HK-2 (cell line): ENCODE measurements around the gene PIK3R6.

Experiments used
- DNase-seq: peaks from one replicate; pipeline ENCODE4 v3.0.0-alpha.2; 2018; ENCODE audit not compliant: unreplicated experiment

Gene PIK3R6, protein sequence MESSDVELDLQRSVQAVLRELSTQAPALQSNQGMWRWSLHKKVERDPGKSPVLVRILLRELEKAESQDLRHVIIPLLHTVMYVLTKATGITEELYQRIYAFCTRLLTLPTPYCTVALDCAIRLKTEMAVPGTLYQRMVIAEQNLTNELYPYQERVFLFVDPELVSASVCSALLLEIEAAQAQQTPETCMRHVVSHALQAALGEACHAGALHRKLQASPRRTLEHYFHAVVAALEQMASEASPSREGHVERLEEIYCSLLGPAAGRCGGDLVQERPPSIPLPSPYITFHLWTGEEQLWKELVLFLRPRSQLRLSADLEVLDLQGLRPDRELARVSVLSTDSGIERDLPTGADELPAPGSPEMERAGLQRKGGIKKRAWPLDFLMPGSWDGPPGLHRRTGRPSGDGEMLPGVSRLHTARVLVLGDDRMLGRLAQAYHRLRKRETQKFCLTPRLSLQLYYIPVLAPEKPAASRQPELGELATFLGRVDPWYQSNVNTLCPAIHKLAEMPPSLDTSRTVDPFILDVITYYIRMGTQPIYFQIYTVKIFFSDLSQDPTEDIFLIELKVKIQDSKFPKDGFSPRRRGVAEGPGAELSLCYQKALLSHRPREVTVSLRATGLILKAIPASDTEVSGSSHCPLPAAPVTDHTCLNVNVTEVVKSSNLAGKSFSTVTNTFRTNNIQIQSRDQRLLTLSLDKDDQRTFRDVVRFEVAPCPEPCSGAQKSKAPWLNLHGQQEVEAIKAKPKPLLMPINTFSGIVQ

DNA sequence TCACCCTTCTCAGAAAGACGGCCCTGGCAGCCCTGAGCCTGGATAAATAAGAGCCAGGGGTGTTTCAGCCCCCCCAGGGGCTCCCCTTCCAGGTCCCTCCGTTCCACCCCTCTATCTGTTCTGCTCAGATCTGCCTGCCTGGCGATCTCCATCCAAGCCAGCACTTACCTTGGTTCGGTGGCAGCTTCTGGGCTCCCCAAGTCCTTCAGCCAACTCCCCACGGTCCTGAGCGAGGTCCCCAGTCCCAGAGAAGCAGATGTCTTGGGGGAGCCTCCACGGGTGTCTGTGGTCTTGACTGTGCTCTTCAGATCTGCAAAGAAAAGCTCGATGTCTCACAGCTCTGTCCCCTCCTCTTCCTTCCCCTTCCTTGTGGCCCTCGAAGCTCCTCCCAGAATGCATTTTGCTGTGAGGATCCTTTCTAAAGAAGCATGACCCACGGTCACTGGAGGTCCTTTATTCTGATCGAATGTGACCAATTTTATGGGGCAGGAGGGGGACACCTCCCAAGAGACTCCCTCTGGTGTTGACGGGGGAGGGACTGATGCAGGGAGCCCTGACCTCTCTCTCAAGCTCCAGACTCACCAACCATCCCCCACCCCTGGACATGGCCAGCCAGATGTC, at the start of gene PIK3R6:
Gene PIK3R6 (minus strand): TSS at position 314 of the 621 bp plus-strand sequence. CDS start 17,880 bp downstream, outside the sequence.
- no peak for DNase-seq

DNA sequence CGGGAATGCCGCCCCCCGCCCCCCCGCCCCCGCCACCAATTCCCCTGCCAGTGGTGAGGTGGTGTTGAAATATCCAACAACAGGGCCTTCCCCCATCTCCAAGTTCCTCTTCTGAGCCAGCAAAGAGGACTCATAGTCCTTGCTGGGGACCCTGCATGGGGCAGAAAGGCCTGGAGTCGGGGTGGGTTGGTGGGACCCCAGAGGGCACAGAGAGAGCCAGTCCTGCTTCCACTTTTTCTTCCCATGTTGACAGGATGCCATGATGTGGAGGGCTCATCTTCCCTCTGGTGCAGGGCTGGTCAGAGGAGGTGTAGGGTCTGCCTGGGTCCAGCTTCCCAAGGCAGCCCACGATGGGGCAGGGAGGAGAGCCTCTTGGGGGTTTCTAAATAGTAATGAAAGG, 49.0 kb upstream of the PIK3R6 start:
- DNase-seq = no peak

DNA sequence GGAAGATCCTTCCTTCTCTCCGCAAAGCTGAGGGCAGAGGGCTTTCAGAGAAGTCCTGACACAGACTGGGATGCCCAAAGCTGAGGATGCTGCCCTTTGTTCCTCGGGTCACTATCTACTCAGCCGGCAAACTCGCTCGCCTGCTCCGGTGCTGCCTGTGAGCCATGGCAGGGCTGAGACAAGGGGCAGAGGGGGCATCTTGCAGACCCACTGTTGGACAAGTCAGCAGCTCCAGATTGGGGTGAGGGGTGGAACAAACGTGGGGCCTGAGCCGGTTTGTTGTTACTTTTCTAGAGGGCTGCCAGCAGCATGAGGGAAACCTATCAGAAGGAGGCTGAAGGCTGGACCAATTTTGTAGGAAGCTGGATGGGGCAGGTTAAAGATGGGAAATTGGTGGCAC, 47.1 kb upstream of the PIK3R6 start:
- DNase-seq = no peak

DNA sequence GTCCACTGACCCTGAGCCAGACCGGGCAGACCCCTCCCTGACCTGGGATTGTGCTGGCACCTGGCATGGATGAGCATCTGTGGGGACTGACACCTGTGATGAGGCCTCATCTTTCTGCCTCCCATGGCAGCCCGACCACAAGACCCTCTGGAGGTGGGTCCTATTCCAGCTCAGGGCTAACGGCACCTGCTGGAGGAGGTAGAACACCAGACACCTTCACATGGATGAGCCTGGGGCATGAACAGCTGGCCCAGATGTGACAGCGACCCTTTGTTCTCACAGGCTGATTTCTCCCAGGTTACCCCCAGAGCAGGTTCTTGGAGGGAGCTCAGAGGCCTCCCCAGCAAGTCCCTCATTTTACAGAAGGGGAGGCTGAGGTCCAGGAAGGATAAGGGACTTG, 46.4 kb upstream of the PIK3R6 start:
- no peak for DNase-seq

DNA sequence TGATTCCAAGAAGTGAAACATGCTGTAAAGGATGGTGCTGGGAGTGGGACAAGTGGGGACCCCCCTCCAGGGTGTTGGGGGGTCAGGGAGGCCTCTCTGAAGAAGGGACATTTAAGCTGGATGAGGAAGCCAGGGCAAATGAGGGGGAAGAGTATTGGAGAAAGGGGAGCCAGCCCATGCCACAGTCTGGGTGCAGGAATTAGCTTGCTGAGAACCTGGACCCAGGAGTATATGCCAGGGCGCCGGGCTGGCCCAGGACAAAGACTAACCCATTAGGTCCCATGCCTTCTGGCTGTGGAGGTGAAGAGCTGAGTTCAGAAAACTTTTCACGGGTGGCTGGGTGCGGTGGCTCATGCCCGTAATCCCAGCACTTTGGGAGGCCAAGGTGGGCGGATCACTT, 45.6 kb upstream of the PIK3R6 start:
- DNase-seq = no peak

DNA sequence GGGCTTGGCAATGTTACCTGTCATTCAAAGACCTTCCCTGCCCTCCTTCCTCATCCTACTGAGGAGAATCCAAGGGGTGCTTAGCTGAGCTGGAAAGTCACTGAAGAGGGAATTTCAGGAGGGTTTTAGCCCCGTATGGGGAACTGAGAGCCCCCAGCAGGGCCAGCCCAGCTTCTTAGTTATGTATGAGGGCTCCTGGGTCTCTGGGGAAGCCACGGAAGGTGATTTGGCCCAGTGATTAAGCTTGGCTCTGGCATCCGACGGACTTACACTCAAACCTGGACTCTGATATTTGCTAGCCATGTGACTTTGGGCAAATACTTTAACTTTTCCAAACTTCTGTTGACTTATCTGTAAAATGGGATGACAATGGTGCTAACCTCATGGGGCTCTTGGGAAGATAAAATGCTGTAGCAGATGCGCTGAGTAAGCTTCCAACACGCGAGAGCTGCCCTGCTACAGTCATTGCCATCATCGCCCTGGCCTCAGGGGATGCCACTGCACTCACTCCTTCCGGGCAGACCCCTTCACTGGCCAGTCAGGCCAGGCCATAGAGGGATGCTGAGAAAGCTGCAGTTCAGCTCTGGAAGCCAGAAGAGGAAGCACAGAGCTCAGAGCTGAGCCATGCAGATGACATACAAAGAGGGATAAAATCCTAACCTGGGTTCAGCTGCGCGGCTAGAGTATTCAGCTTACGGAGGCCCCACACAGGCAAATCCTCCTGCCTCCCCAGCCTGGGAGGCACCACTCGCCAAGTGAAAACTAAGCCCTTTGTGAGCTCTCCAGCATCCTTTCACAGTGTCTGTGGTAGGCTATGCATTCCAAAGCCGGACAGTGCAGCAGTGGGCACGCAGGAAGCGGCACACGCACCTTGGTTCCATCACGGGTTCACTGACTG, 44.9 kb upstream of the PIK3R6 start:
- DNase-seq = no peak

DNA sequence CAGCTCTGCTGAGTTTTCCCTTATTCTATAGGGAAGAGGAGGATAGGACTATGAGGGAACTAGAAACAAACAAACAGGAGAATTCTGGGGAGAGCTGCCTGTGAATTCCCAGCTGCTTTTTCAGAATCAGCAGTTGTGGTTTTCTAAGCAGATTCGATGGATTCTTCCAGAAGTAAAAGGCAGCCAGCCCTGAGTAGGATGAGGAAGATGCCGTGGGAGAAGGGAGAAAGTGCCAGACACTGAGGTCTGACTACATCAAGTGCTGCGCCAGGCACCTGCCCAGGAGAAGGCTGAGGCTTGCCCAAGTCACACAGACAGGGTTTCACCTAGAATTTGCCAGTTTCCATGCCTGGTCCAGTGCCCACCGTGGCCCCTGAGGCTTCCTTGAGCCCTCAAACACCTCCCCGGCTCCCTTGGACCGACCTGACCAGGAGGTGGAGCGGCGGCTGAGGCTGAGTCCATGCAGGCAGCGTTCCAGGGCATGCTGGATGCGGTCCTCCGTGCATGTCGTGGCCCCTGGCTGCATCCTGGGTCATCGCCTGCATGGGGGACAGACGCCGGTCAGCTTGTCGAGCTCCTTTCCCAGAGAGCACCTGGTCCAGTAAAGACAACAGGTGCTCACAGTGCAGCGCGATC, 43.6 kb upstream of the PIK3R6 start:
- DNase-seq = no peak

DNA sequence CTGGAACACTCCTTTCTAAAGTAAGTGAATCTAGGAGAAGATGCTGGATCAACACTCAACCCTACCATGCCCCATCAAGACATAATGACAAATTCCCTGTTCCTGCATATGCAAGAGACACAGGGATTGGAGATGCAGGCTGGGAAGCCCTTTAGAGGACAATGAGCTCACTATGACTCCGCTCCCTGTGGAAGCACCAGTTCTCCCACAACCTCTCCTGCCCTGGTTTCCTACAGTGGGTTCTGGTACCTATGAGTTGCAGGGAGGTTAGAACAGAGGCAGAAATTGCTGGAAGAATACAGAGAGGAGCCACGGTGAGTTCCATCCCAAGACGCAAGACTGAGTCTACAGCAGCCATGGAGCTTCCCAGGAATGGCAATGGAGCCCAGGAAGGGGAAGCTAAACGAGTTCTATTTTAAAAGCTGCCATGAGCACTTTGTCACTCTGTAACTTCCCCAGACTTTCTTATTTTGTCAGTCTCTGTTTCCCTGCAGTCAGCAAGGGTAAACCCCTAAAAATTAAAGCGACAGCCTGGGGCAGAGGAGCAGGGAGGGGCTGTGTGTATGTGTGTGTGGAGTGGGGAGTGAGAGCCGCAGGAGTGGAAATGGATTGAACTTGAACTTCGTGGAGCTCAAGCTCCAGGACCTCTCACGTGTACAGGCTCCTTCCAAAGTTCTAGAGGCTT, 42.3 kb upstream of the PIK3R6 start:
- DNase-seq = no peak

DNA sequence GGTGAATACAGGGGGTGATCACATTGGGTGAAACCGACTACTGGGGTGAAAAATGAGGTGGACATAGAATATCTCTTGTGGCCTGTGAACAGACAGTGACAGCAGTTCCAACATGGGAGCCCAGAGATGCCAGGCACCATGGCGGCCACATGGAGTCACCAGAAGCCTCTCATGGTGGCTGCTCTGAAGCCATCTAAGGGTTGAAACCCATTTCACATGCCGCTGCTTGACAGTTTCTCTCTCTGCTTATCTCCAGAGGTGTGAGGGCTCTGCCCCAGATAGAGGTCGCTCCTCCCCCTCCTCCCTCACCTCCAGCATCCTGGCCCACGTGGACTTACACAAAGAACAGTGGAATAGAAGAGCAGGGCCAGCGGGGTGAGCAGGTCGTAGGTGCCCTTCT, 37.9 kb upstream of the PIK3R6 start:
- DNase-seq = no peak

DNA sequence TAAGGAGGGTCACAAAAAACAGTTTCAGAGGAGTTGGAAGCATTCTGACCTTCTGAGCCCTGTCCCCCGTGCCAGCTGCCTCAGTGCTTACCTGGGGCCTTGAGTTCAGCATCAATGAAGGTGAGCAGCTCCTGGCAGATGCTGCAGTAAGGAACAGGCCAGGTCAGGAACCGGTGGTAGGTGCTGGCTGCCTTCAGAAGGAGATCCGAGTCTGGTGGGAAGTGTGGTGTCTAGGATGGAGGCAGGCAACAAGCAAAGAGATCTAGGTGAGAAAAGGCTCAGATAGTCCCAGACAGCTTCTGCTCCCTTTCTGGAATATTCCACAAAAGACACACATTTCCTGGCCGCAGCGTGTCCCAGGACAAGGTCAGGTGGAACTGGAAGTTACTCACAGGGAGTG, 37.2 kb upstream of the PIK3R6 start:
- no peak for DNase-seq

DNA sequence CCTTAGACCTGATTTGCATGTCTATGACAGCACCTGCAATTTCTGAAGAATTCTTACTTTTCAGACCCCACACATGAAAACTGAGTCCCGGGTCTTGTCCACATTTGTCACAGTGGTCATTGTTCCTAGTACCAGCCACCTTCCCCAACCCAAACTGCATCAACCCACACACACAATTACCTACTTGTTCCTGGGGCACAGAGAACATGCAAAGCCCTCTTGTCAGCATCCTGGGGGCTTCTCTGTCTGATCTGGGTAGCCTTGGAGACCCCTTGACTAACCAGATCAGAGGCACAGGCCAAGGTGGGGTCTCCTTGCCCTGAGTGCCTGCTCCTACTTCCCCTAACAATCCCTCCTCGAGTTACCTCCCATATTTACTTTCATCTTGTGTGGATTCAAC, 36.7 kb upstream of the PIK3R6 start:
- no peak for DNase-seq

DNA sequence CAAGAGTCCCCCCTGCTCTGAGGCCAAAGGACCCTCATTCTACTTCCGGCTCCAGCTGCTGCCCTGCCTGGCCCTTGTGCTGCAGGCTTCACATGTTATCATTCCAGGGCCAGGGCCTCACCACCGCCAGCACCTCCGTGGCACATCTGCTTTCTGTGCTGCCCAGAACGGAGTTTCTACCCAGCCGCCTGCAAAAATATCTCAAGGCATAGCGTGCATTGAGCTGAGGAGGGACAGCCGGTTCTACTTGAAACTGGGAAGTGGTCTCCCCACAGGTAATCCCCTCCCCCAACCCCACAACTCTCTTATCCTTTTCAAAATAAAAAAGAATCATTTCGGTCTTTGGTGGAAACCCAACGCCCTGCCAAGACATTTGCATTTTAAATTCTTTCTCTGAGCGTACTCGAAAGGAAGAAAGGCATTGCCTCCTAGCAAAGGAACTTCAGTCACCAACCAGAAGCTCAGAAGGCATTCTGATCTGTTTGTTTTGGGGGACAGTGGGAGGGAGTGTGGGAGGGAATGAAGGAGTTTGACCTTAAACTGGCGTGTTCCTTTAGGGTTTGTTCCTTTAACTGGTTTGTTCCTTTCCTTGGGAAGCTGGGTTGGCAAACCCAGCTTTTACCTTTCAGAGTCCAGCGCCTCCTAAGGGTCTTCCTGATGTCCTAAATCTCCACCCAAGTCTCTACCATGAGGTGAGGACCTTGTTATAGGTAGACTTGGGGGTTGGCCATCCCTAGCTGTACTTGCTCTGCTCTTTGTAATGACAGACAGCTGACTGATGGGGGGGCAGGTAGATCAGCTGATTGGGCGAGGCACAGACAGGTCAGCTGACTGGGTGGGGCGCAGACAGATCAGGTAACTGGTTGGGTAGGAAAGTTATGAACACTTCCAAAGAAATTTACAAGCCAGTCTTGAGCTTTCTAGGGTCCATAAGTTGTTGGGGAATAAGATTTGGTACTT, 33.4 kb upstream of the PIK3R6 start:
- no peak for DNase-seq

DNA sequence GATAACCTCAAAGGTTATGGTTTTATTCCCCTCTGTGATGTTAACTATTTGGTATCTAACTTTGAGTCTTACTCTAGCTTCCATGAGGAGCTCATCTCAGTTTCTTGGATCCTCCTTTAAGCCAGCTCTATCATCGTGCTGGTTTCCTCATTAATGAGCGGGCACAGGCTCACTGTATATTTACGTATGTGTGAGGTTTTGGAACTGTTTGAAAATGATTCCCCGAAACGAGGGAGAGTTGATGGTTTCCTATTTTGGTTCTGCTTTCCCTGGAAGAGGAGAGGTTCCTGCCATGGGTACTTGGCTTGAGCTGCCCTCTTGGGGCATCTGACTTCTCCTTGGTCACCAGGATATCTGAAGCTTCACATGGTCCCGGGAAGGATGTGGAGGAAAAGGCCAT, 32.7 kb upstream of the PIK3R6 start:
- DNase-seq = no peak

DNA sequence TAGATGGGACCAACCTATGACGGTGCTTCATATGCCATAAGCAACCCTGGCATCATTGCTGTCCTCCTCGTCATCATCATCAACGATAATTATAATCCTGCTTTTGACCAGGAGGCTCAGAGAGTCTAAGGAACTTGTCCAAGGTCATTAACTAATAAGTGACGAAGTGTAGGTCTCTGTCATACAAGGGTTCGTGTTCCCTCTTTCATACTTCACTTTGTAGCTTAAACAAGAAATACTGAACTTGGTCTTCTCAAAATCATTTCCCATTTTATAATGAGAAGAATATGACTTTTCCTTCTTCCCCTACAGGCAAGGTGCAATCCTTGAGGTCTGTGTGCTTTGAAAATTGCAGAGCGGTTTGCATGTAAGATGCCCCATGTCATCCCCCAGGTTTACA, 31.2 kb upstream of the PIK3R6 start:
- no peak for DNase-seq

DNA sequence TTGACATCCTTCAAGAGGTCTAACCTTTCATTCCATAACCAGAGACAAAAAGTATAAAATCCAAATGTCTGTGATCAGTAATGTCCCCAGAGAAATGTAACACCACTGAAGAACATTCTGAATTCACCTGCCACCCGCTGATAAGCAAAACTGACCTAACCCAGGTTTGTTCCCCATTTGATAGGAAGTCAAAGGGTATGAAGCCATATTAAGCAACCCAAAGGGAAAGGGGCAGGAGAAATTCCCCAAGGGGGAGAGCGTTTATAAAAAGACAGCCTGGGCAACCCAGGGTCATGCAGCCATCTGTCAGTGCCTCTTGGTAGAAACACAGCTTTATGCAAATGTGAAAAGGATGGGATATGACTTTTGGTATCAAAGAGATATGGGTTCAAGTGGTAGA, 30.7 kb upstream of the PIK3R6 start:
- no peak for DNase-seq

DNA sequence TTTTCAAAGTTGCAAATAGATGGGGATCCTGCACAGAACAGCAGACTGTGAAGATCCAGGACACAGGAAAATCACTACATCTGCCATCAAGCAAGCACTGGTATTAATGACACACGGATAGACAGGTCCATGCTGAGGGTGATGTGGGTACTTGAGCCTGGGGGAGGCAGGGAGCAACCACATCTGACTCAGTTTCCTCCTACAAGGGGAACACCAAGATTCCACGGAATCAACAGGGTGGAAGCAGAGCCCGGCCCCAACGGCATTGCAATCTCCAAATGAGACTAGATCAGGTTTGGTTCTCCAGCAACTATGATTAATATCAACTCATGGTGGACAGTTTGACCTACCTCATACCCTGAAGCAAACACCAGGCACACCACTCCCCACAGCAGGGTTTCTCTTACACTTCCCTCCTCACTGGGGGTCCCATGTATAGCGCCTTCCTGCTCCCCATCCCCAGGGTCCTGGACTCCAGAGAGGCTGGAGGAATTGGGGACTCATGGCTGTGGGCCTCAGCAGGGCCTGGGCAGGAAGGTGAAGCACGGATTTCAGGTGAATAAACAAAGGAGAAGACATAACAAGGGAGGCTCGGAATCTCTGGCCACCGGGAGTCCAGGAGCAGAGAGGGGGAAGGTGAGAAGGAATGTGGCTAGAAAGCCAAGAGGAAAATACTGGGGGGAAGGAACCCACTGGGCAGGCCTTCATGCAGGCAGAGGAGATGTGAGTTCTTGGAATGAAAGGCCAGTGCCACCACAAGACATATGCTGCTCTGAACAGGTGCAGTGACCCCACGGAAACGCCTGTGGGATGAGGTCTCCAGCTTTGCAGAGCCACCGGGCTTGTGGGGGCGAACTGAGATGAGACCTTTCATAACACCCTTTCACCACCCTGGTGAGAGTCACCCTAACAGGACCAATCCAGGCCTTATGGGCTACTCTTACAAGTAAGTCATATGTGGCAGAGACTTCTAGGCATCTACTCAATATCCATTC, 29.5 kb upstream of the PIK3R6 start:
- DNase-seq = no peak

DNA sequence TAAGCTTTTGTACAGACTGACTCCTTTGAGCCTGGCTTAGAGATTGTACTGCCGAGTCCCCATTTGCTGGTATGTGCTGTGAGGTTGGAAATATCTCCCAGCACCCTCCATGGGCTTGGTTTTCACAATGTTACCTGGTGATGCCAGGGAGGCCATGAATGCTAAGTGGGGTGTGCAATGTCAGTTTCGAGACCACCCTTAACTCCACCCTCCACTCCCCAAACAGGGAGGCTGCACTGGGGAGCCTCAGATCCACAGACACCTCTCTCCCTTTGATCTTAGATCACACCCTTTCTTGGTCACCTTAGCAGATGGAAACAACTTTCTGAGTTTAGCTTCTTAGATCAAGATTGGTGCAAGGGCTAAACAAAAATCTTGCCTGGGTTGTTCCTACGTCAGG, 28.6 kb upstream of the PIK3R6 start:
- DNase-seq = no peak
